ENCODE results near the gene DAB2. TPM values are rescaled to one million over a fixed set of nuclear protein-coding genes. Genes with fewer than 3 reads are reported as not detected.
A peak's percentile ranks its signal among the peaks of the same experiment; 100 is the strongest.

DAB2 gene
- total and polyA plus RNA-seq, 2 donors (not counting 1 experiment from before 2014, with no cell fraction given) = 217 to 538 TPM

GRCh38 chr5:39361306-39361705 lies 63.5 kb downstream of the DAB2 start:
- H3K27me3 ChIP-seq (ENCODE audit: control insufficient read depth, insufficient read depth, low read length) = no peaks in the 10 kb centered on the region
- H3K79me2 ChIP-seq (ENCODE audit: control insufficient read depth, insufficient read depth, low read length) = no peaks in the 10 kb centered on the region
- H3K9ac ChIP-seq (ENCODE audit: insufficient read depth, low read length) = no peak overlapping the region
- no peak overlapping the region for H3K4me2 ChIP-seq (ENCODE audit: extremely low read depth, insufficient read depth, low read length)
- H3K4me1 ChIP-seq (ENCODE audit: control insufficient read depth, extremely low read depth, insufficient read depth, low read length) = no peaks in the 10 kb centered on the region
- H3K4me3 ChIP-seq (replicated peaks in 1 of 4; ENCODE audit: control extremely low read depth in 1 of 4, insufficient read depth in 1 of 4, low read depth in 3 of 4, low read length in 4 of 4) = no peak overlapping the region
- no peaks in the 10 kb centered on the region for H4K20me1 ChIP-seq (ENCODE audit: control insufficient read depth, extremely low read depth, insufficient read depth, low read length)
- no peak for DNase-seq (ENCODE audit: low read depth in 2 of 2)
- H2AFZ ChIP-seq (ENCODE audit: low read length) = no peak overlapping the region
- H3K27ac ChIP-seq (ENCODE audit: insufficient read depth, low read length) = no peak overlapping the region
- no peaks in the 10 kb centered on the region for H3K36me3 ChIP-seq (ENCODE audit: control insufficient read depth, insufficient read depth, low read length)
- TF ChIP-seq EZH2 (IDR thresholded peaks at IDR 0.05; ENCODE audit: low read length, missing control alignments) (no peak), CTCF (conservative IDR thresholded peaks at IDR 0.05 in 1 of 2, IDR thresholded peaks at IDR 0.05 in 1 of 2; ENCODE audit: low read depth in 1 of 2, low read length in 2 of 2) (no peak)
- no peaks in the 10 kb centered on the region for H3K9me3 ChIP-seq (ENCODE audit: control insufficient read depth, insufficient read depth, low read depth, low read length)

- Histone ChIP-seq H3K79me2 (ENCODE audit: control insufficient read depth, insufficient read depth, low read length) (no peaks in the 10 kb centered on the region), H3K27me3 (ENCODE audit: control insufficient read depth, insufficient read depth, low read length) (no peaks in the 10 kb centered on the region), H3K27ac (ENCODE audit: insufficient read depth, low read length) (no peak overlapping the region), H3K36me3 (ENCODE audit: control insufficient read depth, insufficient read depth, low read length) (no peaks in the 10 kb centered on the region), H2AFZ (ENCODE audit: low read length) (no peak overlapping the region), H4K20me1 (ENCODE audit: control insufficient read depth, extremely low read depth, insufficient read depth, low read length) (no peaks in the 10 kb centered on the region), H3K4me3 (replicated peaks in 1 of 4; ENCODE audit: control extremely low read depth in 1 of 4, insufficient read depth in 1 of 4, low read depth in 3 of 4, low read length in 4 of 4) (no peak overlapping the region), H3K4me1 (ENCODE audit: control insufficient read depth, extremely low read depth, insufficient read depth, low read length) (no peaks in the 10 kb centered on the region), H3K9me3 (ENCODE audit: control insufficient read depth, insufficient read depth, low read depth, low read length) (no peaks in the 10 kb centered on the region), H3K9ac (ENCODE audit: insufficient read depth, low read length) (no peak overlapping the region), H3K4me2 (ENCODE audit: extremely low read depth, insufficient read depth, low read length) (no peak overlapping the region)
- TF ChIP-seq EZH2 (IDR thresholded peaks at IDR 0.05; ENCODE audit: low read length, missing control alignments) = no peak
- no peak for TF ChIP-seq CTCF (conservative IDR thresholded peaks at IDR 0.05 in 1 of 2, IDR thresholded peaks at IDR 0.05 in 1 of 2; ENCODE audit: low read depth in 1 of 2, low read length in 2 of 2)
- DNase-seq (ENCODE audit: low read depth in 2 of 2) = peak in 1 of 2 donors; percentile 51
These were observed 64.2 kb downstream of the DAB2 start for GRCh38 chr5:39360471-39361111.

GRCh38 chr5:39356263-39356662 lies 68.5 kb downstream of the DAB2 start:
- Histone ChIP-seq H3K27ac (ENCODE audit: insufficient read depth, low read length) (no peak overlapping the region), H3K9me3 (ENCODE audit: control insufficient read depth, insufficient read depth, low read depth, low read length) (no peaks in the 10 kb centered on the region), H3K36me3 (ENCODE audit: control insufficient read depth, insufficient read depth, low read length) (no peaks in the 10 kb centered on the region), H3K4me2 (ENCODE audit: extremely low read depth, insufficient read depth, low read length) (no peak overlapping the region), H3K79me2 (ENCODE audit: control insufficient read depth, insufficient read depth, low read length) (no peaks in the 10 kb centered on the region), H3K4me3 (replicated peaks in 1 of 4; ENCODE audit: control extremely low read depth in 1 of 4, insufficient read depth in 1 of 4, low read depth in 3 of 4, low read length in 4 of 4) (no peak overlapping the region), H3K9ac (ENCODE audit: insufficient read depth, low read length) (no peak overlapping the region), H2AFZ (ENCODE audit: low read length) (no peak overlapping the region), H3K4me1 (ENCODE audit: control insufficient read depth, extremely low read depth, insufficient read depth, low read length) (no peaks in the 10 kb centered on the region), H4K20me1 (ENCODE audit: control insufficient read depth, extremely low read depth, insufficient read depth, low read length) (no peaks in the 10 kb centered on the region), H3K27me3 (ENCODE audit: control insufficient read depth, insufficient read depth, low read length) (no peaks in the 10 kb centered on the region)
- DNase-seq (ENCODE audit: low read depth in 2 of 2) = no peak
- TF ChIP-seq CTCF (conservative IDR thresholded peaks at IDR 0.05 in 1 of 2, IDR thresholded peaks at IDR 0.05 in 1 of 2; ENCODE audit: low read depth in 1 of 2, low read length in 2 of 2) = no peak
- TF ChIP-seq EZH2 (IDR thresholded peaks at IDR 0.05; ENCODE audit: low read length, missing control alignments) = no peak

All from fibroblast of lung (primary cell).